K562 (cell line): Measurements from ENCODE around the gene OPRL1. TPM values are rescaled to one million over a fixed set of nuclear protein-coding genes. Genes with fewer than 3 reads are reported as not detected.

Experiments
- ATF2 ChIP-seq: sonication (generic); formaldehyde crosslinking; IDR thresholded peaks from 2 replicates; pipeline ENCODE4 v1.8.1; 2022; ENCODE audit warnings: missing genetic modification reagents
- HES1 ChIP-seq: fragments of 450-650 bp; IDR thresholded peaks from 2 replicates; pipeline ENCODE4 v1.6.1; 2016; ENCODE audit warnings: low read depth, mild to moderate bottlenecking, moderate library complexity
- REST ChIP-seq, 2 experiments: fragments of 450-650 bp; formaldehyde crosslinking in 1 of 2; IDR thresholded peaks; 2 replicates each; pipeline versions ENCODE4 v1.4.0 to v1.6.1; 2014 to 2020; ENCODE audit warnings: mild to moderate bottlenecking in 2 of 2, borderline replicate concordance in 1 of 2, low read depth in 1 of 2
- TFAP4 ChIP-seq: sonication (generic); formaldehyde crosslinking; IDR thresholded peaks from 2 replicates; pipeline ENCODE4 v1.8.0; 2022; ENCODE audit warnings: missing genetic modification reagents, mild to moderate bottlenecking, moderate library complexity, borderline replicate concordance
- polyA plus RNA-seq, 8 experiments: library from polyadenylated mRNA; depleted of rRNA in 4 of 8; stranded (reverse) in 5 of 8; unstranded in 3 of 8; fragments of >200 nt; fragmentation: Nextera tagmentation in 2 of 8; fragmentation: Illumina TruSeq in 1 of 8; extraction: Ambion mirVana in 2 of 8; extraction: Trizol in 1 of 8; gene quantifications; 2 replicates each; pipeline versions ENCODE4 v1.2.1 to v1.2.3, GENCODE V29; 2011 to 2014; ENCODE audit warnings: inconsistent platforms in 1 of 8, missing spikeins in 1 of 8
- total RNA-seq, 7 experiments: library from RNA; depleted of rRNA in 6 of 7; stranded (reverse); fragments of >200 nt in 6 of 7; fragmentation: Illumina TruSeq in 2 of 7; extraction: Trizol in 2 of 7; gene quantifications; 2 replicates each; pipeline versions ENCODE4 v1.2.1 to v1.2.3, GENCODE V29; 2011 to 2021; ENCODE audit warnings: low replicate concordance in 1 of 7

The OPRL1 gene
- total and polyA plus RNA-seq, 9 of the 15 experiments (the other 6 are each of a cell fraction or from before 2014, with no cell fraction given) = 0.06 to 0.33 (median 0.11) TPM; not detected in 2

GRCh38 chr20:64069614-64070243 lies 10.2 kb upstream of the OPRL1 start (continued):
- TF ChIP-seq HES1 (no peak), TFAP4 (CRISPR knock-in tag) (peak; percentile 68; the same call in 1 of the 2 replicates), ATF2 (no peak), REST (IDR thresholded peaks at IDR 0.05; ENCODE audit: borderline replicate concordance) (peak; percentile 28; the same call in 1 of the 2 replicates), REST (CRISPR knock-in tag; IDR thresholded peaks at IDR 0.05; ENCODE audit: low read depth) (no peak)
